HG03354 (cell line): ENCODE data around the gene CFAP20.
"Not testable (repeated sequence)": the region's sequence is repeated elsewhere in the genome, so short reads cannot be mapped to it uniquely, and the experiment has no call there.

Source experiments
- ATAC-seq: cut with Tn5 transposase; IDR thresholded peaks from one replicate; pipeline ENCODE4 v1.9.1; 2021; ENCODE audit warnings: mild to moderate bottlenecking; ENCODE audit not compliant: unreplicated experiment, poor library complexity, severe bottlenecking

CFAP20 gene

DNA sequence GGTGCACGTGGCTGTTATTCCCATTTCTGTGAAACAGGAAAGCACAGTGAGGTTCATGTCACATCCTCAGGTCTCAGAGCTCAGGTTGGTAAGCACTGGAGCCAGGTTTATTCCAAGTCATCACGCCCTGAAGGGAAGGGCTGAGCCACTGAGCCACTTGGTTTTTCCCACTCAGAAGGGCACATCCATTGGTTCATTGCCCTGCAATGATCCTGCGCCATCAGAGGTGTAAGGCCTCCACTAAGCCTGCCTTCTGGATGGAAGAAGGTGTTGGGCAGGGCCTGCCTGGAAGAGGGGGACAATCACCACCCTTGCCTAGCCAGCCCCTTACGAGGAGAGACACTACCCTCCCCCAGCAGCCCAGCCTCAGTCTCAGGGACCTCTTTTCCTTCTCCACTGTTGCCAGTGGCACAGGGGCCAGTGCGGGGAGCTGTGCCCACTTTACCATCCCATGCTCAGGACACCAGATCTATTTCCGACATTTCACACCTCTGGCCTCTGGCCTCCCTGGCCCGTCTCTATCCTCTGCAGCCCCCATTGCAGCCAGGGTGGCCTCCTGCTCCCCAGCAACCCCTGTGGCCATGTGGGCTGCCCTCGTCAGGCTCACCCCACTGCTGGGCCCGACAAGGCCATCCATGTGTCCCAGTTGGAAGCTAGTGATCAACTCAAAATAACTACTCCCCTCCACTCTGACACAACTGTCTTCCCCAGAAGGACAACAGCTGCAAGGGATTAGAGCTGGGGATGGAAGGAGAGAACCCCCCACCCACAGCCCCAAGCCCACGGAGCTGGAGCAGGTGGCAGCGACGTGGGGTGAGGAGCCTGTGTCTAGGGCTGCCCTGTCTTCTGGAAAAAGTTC is 29.9 kb downstream of the CFAP20 start:
- no peak for ATAC-seq

DNA sequence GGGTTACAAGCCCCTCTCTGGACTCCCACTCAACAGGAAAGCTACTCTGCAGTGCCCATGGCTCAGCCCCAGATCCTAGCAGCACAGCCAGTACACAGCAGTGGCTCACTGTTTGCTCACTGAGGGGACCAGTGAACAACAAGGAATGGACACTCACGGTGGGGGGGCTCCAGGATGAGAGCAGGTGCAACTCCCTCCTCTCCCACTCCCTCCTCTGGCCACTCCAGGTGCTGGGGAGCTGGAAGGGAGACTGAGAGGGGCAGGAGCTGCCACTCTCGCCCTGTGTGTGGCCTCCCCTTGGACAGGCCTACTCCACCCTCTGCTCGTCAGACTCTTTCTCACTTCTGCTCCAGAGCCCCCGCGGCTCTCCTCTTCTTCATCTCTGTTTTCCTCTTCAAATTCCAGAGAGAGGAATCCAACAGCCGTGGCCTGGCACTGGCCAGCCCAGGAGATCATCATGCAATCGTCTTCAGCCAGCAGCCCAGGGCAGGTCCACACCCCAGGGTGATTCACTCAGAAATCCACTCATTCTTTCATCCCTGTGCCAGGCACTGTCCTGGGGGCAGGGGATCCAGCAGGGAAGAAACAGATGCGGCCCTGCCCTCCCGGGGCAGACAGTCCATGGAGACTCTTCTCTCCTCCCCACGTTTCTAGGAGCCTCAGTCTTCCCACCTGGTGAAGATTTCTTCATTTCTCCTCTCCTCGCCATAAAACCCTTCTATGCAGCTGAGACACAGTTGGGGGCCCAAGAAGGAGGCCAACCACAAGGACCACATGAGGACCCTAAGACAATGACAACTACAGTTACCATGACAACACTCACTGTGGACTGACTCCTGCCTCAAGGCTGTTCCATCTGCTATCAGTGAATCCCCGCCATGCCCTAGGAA is 30.7 kb downstream of the CFAP20 start:
- ATAC-seq: no peak

- ATAC-seq: no peak
These were observed 32.9 kb downstream of the CFAP20 start for GRCh38 chr16:58096249-58096648.

- ATAC-seq: not testable (repeated sequence)
These were observed 33.6 kb downstream of the CFAP20 start for GRCh38 chr16:58095575-58095960.

DNA sequence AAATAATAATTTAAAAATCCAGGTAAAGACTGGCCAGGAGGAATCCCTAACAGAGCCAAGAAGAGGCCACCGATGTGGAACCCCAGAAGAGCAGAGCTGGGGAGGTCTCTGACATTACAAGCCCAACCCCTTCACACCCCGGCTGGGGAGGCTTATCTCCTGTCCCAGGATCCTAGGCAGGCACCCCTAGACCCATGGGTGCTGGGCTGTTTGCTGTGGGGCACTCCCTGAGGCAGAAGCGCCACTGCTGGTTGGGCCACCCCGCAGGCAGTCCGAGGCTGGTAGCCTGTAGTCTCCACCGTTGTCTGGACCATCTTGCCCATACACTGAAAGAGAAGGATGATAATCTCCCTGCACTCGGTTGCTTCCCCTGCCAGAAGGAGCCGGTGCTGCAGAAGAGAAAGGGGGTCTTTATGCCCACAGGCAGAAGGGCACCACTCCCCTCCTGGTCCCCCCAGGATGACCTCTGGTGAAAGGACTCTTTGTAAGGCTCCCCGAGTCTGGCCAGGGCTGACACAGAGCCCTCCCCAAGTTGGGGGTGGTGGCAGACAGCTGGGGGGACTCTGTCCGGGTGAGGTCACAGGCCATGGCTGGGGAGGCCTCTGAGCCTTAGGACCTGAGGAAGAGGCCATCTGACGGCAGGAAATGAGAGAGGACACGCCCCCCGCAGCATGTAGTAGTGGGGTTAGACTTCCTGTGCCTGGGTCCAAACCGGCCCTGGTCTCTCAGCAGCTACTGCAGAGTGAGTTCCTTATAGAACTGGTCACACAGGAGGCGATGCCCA is 34.2 kb downstream of the CFAP20 start:
- ATAC-seq: no peak

DNA sequence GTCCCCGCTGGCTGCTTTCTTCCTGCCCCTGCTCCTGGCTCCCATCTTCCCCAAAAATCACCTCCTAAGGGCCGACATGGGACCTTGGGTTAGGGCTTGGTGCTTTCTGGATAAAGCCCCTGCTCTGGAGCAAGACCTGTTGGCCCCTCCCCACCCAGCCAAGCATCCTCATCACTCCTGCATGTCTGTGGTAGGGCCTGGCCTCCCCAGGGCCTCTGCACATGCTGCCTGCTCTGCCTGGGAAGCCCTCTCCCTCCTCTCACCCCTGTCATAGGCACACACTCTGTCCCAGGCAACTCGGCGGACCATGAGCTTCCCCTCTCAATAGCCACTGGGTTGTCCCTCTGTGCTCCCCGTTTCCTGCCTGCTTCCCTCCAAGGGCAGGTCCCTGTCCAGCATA is 35.2 kb downstream of the CFAP20 start:
- ATAC-seq: no peak

DNA sequence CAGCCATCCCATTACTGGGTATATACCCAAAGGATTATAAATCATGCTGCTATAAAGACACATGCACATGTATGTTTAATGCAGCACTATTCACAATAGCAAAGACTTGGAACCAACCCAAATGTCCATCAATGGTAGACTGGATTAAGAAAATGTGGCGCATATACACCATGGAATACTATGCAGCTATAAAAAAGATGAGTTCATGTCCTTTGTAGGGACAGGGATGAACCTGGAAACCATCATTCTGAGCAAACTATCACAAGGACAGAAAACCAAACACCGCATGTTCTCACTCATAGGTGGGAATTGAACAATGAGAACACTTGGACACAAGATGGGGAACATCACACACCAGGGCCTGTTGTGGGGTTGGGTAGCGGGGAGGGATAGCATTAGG is 38.8 kb downstream of the CFAP20 start:
- not testable (repeated sequence) for ATAC-seq

- no peak for ATAC-seq
These were observed 41.1 kb downstream of the CFAP20 start for GRCh38 chr16:58088091-58088490.

GRCh38 chr16:58087209-58087913 is 41.8 kb downstream of the CFAP20 start:
- no peak for ATAC-seq

- ATAC-seq: no peak
These were observed 42.6 kb downstream of the CFAP20 start for GRCh38 chr16:58086381-58087208.

- no peak for ATAC-seq
These were observed 43.5 kb downstream of the CFAP20 start for GRCh38 chr16:58085584-58086251.

DNA sequence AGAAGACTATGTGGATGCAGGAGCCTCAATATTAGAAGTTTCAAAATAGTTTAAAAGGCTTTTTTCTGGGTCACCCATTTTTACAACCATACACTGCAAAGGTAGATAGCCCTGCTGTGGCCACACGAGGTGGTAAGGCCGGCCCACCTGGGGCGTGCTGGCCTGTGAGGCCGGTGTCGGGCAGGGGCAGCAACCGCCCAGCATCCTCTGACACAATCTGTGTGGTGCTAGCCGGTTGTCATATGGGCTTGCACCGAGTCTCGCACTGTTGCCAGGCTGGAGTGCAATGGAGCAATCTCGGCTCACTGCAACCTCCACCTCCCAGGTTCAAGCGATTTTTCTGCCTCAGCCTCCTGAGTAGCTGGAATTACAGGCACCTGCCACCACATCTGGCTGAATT is 44.0 kb downstream of the CFAP20 start:
- no peak for ATAC-seq

DNA sequence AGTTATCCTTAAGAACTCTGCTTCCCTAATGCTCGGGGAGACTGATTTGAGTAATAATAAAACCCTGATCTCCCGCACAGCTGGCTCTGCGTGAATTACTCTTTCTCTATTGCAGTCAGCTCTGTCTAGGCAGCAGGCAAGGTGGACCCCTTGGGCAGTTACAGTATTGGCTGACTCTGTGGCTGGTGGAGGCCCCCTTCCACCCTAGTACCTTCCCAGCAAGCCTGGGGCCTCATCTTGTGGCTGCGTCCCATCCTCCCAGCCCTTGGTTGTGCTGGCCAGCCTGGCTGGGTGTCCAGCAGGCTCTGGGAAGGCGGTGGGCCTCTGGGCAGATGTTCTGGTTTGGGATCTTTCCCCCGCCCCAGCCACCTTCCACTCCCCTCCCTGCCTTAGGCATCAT is 44.5 kb downstream of the CFAP20 start:
- no peak for ATAC-seq

- ATAC-seq: no peak
These were observed 46.8 kb downstream of the CFAP20 start for GRCh38 chr16:58082381-58082780.

GRCh38 chr16:58080657-58081056 is 48.5 kb downstream of the CFAP20 start:
- not testable (repeated sequence) for ATAC-seq

DNA sequence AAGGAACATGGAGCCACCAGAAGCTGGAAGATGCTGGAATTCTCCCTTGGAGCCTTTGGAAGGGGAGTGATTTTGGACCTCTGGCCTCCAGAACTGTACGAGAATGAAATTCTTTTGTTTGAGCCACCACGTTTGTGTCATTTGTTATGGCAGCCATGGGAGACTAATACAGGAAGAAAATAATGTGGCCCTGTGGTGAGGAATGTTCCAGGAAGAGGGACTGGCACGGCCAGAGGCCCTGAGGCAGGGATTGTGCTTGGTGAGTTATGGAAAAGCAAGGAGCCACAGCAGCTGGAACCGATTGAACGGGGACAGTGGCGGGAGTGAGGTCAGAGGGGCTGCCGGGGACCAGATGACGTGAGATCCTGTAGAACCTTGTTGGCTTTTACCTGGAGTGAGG is 51.4 kb downstream of the CFAP20 start:
- ATAC-seq: no peak

DNA sequence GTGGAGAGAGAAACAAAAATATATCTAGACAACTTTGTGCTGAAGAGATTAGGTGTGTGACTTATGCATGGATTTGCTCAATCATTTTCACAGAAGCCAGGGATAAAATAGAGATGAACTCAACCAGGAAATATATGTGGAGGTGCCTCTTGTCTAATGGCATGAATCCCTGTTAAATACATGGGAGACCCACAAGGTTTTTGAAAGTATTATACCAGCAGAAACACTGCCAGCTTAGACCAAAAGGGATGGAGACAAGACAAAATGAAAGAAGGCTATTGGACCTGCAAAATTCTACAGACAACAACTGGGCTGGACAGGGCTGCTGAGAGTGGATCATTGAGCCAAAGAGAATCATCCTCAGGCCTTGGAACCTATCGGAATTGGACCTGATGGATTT is 52.7 kb downstream of the CFAP20 start:
- ATAC-seq: no peak

GRCh38 chr16:58074657-58075056 is 54.5 kb downstream of the CFAP20 start:
- no peak for ATAC-seq
